Gastroesophageal sphincter (tissue), 3 donors: ENCODE measurements around the gene PTPRG.

Source experiments
- EP300 ChIP-seq: sonication (generic); formaldehyde crosslinking; IDR thresholded peaks from one replicate; pipeline ENCODE4 v1.6.1; 2017; ENCODE audit warnings: antibody characterized with exemption, mild to moderate bottlenecking
- POLR2A ChIP-seq, 2 donors: fragments of 450-650 bp; IDR thresholded peaks; one replicate each; pipeline ENCODE4 v1.6.1; 2017; ENCODE audit warnings: antibody characterized with exemption in 2 of 2, mild to moderate bottlenecking in 2 of 2, moderate library complexity in 1 of 2
- POLR2AphosphoS5 ChIP-seq: sonication (generic); formaldehyde crosslinking; IDR thresholded peaks from one replicate; pipeline ENCODE4 v1.6.1; 2017; ENCODE audit warnings: antibody characterized with exemption
- TF ChIP-seq, protein P1 (sequence below), 4 experiments: fragments of 200-600 bp in 2 of 4; fragments of 450-650 bp in 2 of 4; sonication (generic) in 1 of 4; IDR thresholded peaks; one replicate each; pipeline ENCODE4 v1.5.1; 2017 to 2019; ENCODE audit warnings: antibody characterized with exemption in 4 of 4, mild to moderate bottlenecking in 2 of 4, moderate library complexity in 2 of 4

DNA sequence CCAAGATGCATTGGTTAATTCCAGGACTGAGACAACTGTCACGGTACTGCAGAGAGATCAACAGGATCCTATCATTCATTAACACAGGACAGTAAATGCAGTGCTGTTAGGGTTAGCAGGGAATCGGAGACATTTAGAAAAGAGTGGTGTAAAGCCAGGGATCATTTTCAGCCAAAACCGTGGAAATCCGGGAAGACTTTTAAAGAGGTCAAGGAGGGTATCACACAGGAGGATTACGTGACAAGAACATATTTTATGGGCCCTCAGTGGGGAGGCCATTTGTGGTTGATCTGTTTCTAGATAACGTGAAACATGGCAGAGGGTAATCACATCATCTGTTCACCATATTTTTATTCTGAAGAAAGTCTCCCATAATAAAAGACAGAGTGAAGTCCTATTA, 216.1 kb downstream of the PTPRG start:
- TF ChIP-seq POLR2A (IDR thresholded peaks at IDR 0.05) (no peak), EP300 (no peak), POLR2AphosphoS5 (no peak)
- TF ChIP-seq, protein P1, sequence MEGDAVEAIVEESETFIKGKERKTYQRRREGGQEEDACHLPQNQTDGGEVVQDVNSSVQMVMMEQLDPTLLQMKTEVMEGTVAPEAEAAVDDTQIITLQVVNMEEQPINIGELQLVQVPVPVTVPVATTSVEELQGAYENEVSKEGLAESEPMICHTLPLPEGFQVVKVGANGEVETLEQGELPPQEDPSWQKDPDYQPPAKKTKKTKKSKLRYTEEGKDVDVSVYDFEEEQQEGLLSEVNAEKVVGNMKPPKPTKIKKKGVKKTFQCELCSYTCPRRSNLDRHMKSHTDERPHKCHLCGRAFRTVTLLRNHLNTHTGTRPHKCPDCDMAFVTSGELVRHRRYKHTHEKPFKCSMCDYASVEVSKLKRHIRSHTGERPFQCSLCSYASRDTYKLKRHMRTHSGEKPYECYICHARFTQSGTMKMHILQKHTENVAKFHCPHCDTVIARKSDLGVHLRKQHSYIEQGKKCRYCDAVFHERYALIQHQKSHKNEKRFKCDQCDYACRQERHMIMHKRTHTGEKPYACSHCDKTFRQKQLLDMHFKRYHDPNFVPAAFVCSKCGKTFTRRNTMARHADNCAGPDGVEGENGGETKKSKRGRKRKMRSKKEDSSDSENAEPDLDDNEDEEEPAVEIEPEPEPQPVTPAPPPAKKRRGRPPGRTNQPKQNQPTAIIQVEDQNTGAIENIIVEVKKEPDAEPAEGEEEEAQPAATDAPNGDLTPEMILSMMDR (IDR thresholded peaks at IDR 0.05) = no peak
